Stimulated activated naive CD8-positive, alpha-beta T cell treated with anti-CD3 and anti-CD28 coated beads, Interleukin-15, amount 100 ng/mL, for 72 hours (primary cell): ENCODE data around the gene DNAL1.
"Not testable (repeated sequence)": the region's sequence is repeated elsewhere in the genome, so short reads cannot be mapped to it uniquely, and the experiment has no call there.

ENCODE experiments used
- ATAC-seq: fragments of 150-1000 bp; cut with Tn5 transposase; 2 replicates; pipeline ENCODE4 v1.10.0; 2021; ENCODE audit warnings: mild to moderate bottlenecking, moderate library complexity
- DNase-seq, 2 donors: peaks; one replicate each; pipeline ENCODE4 v3.0.0; 2021 to 2022
- H3K27ac Mint-ChIP-seq, 2 donors: one replicate each; pipeline ENCODE4 v1.8.0; 2022; ENCODE audit warnings: mild to moderate bottlenecking in 2 of 2, mixed read lengths in 2 of 2, moderate library complexity in 2 of 2
- H3K27me3 Mint-ChIP-seq: one replicate; pipeline ENCODE4 v1.8.0; 2022; ENCODE audit warnings: mixed read lengths
- H3K4me1 Mint-ChIP-seq: one replicate; pipeline ENCODE4 v1.8.0; 2022; ENCODE audit warnings: mild to moderate bottlenecking, mixed read lengths
- H3K4me3 Mint-ChIP-seq, 2 donors: one replicate each; pipeline ENCODE4 v1.8.0; 2022; ENCODE audit warnings: mild to moderate bottlenecking in 2 of 2, mixed read lengths in 2 of 2, moderate library complexity in 1 of 2
- H3K9me3 Mint-ChIP-seq, 2 donors: one replicate each; pipeline ENCODE4 v1.8.0; 2022; ENCODE audit warnings: mixed read lengths in 2 of 2

DNAL1 gene

GRCh38 chr14:73666583-73666982 is 21.8 kb downstream of the DNAL1 start:
- Mint-ChIP-seq H3K27me3 (no peaks in the 10 kb centered on the region), H3K4me3 (no peak overlapping the region), H3K9me3 (no peaks in the 10 kb centered on the region), H3K27ac (no peak overlapping the region), H3K4me1 (no peaks in the 10 kb centered on the region)
- no peak for ATAC-seq
- no peak for DNase-seq

GRCh38 chr14:73667854-73668253 is 23.1 kb downstream of the DNAL1 start:
- Mint-ChIP-seq H3K27ac (no peak overlapping the region), H3K27me3 (no peaks in the 10 kb centered on the region), H3K4me1 (no peaks in the 10 kb centered on the region), H3K9me3 (no peaks in the 10 kb centered on the region), H3K4me3 (no peak overlapping the region)
- ATAC-seq, result no peak
- DNase-seq, result no peak

GRCh38 chr14:73674986-73675385 is 30.2 kb downstream of the DNAL1 start:
- Mint-ChIP-seq H3K27me3 (no peaks in the 10 kb centered on the region), H3K4me3 (no peak overlapping the region), H3K4me1 (no peaks in the 10 kb centered on the region), H3K9me3 (no peaks in the 10 kb centered on the region), H3K27ac (no peak overlapping the region)
- ATAC-seq (no peak), DNase-seq (no peak)

DNA sequence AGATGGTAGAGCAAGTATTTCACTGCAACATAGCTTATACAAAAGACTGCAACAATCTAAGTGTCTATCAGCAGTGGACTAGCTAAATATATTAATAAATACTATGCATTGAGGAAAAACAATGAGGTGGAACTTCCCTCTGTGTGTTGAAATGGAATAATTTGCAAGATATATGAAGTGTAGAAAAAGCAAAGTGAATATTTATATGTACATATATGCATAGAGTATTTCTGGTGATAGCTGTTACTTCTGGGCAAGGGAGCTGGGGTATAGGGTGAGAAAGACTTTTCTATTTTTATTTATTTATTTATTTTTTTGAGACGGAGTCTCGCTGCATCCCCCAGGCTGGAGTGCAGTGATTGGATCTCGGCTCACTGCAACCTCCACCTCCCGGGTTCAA is 33.9 kb downstream of the DNAL1 start:
- no peak for DNase-seq
- no peaks in the 10 kb centered on the region for H3K27me3 Mint-ChIP-seq
- no peak overlapping the region for H3K4me3 Mint-ChIP-seq
- H3K9me3 Mint-ChIP-seq, result no peaks in the 10 kb centered on the region
- H3K4me1 Mint-ChIP-seq, result no peaks in the 10 kb centered on the region
- H3K27ac Mint-ChIP-seq, result no peak overlapping the region
- ATAC-seq, result no peak

- DNase-seq (no peak), ATAC-seq (no peak)
- no peaks in the 10 kb centered on the region for H3K4me1 Mint-ChIP-seq
- H3K27ac Mint-ChIP-seq, result no peak overlapping the region
- H3K9me3 Mint-ChIP-seq, result no peaks in the 10 kb centered on the region
- no peak overlapping the region for H3K4me3 Mint-ChIP-seq
- H3K27me3 Mint-ChIP-seq, result no peaks in the 10 kb centered on the region
Measured at GRCh38 chr14:73680821-73681220, 36.0 kb downstream of the DNAL1 start.

- H3K27me3 Mint-ChIP-seq, result no peaks in the 10 kb centered on the region
- H3K27ac Mint-ChIP-seq, result no peak overlapping the region
Measured at GRCh38 chr14:73684627-73685026, 39.8 kb downstream of the DNAL1 start.

DNA sequence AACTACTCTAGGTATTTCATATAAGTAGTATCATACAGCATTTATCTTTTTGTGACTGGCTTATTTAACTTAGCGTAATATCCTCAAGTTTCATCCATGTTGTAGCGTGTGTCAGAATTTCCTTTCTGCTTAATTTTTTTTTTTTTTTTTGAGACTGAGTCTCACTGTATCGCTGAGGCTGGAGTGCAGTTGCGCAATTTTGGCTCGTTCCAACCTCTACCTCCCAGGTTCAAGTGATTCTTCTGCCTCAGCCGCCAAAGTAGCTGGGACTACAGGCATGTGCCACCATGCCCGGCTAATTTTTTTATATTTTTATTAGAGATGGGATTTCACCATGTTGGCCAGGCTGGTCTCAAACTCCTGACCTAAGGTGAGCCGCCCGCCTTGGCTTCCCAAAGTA is 40.5 kb downstream of the DNAL1 start:
- Mint-ChIP-seq H3K27me3 (no peaks in the 10 kb centered on the region), H3K9me3 (no peaks in the 10 kb centered on the region)
- no peak for DNase-seq

More at GRCh38 chr14:73684627-73685026, 39.8 kb downstream of the DNAL1 start:
- ATAC-seq (no peak), DNase-seq (no peak)
- Mint-ChIP-seq H3K4me3 (no peak overlapping the region), H3K4me1 (no peaks in the 10 kb centered on the region), H3K9me3 (no peaks in the 10 kb centered on the region)

GRCh38 chr14:73686901-73687300 is 42.1 kb downstream of the DNAL1 start:
- no peaks in the 10 kb centered on the region for H3K9me3 Mint-ChIP-seq
- ATAC-seq (no peak), DNase-seq (no peak)
- H3K4me3 Mint-ChIP-seq, result no peak overlapping the region
- no peaks in the 10 kb centered on the region for H3K27me3 Mint-ChIP-seq
- H3K27ac Mint-ChIP-seq, result peak overlapping the region in 1 of 2 donors; percentile 17
- no peaks in the 10 kb centered on the region for H3K4me1 Mint-ChIP-seq

More for the DNA sequence above, 40.5 kb downstream of the DNAL1 start:
- H3K4me1 Mint-ChIP-seq, result no peaks in the 10 kb centered on the region
- peak overlapping the region in 1 of 2 donors; percentile 71 for H3K27ac Mint-ChIP-seq
- no peak overlapping the region for H3K4me3 Mint-ChIP-seq
- no peak for ATAC-seq

DNA sequence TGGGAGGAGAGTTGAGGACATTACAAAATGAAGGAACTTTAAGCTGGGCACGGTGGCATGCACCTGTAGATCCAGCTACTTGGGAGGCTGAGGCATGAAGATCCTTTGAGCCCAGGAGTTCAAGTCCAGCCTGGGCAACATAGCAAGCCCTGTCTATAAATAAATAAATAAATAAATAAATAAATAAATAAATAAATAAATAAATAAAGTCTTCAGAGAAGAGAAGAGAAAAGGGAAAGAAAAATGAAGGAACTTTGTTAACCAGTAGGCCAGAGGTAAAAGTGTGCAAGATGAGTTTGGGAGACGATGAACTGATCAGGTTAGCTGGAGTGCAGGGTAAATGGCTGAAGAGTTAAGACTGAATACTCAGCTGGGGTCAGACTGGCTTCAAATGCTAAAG is 49.3 kb downstream of the DNAL1 start:
- peaks cover 30% of the 10 kb centered on the region for H3K4me1 Mint-ChIP-seq
- ATAC-seq, result no peak
- no peak for DNase-seq
- H3K4me3 Mint-ChIP-seq, result no peak overlapping the region
- no peak overlapping the region for H3K27ac Mint-ChIP-seq
- H3K27me3 Mint-ChIP-seq, result no peaks in the 10 kb centered on the region
- H3K9me3 Mint-ChIP-seq, result no peaks in the 10 kb centered on the region

- no peak overlapping the region for H3K27ac Mint-ChIP-seq
- H3K4me1 Mint-ChIP-seq, result peaks cover 38% of the 10 kb centered on the region
- DNase-seq (no peak), ATAC-seq (no peak)
- no peaks in the 10 kb centered on the region for H3K27me3 Mint-ChIP-seq
- H3K4me3 Mint-ChIP-seq, result no peak overlapping the region
- no peaks in the 10 kb centered on the region for H3K9me3 Mint-ChIP-seq
Measured at GRCh38 chr14:73695082-73695481, 50.3 kb downstream of the DNAL1 start.

GRCh38 chr14:73695997-73696396 is 51.2 kb downstream of the DNAL1 start:
- H3K27me3 Mint-ChIP-seq, result no peaks in the 10 kb centered on the region
- no peaks in the 10 kb centered on the region for H3K9me3 Mint-ChIP-seq
- peak overlapping the region; percentile 95 to 98 for H3K27ac Mint-ChIP-seq
- peak overlapping the region; percentile 38 to 86 for H3K4me3 Mint-ChIP-seq
- ATAC-seq, result peak; percentile 67
- no peak for DNase-seq
- peaks cover 47% of the 10 kb centered on the region for H3K4me1 Mint-ChIP-seq

DNA sequence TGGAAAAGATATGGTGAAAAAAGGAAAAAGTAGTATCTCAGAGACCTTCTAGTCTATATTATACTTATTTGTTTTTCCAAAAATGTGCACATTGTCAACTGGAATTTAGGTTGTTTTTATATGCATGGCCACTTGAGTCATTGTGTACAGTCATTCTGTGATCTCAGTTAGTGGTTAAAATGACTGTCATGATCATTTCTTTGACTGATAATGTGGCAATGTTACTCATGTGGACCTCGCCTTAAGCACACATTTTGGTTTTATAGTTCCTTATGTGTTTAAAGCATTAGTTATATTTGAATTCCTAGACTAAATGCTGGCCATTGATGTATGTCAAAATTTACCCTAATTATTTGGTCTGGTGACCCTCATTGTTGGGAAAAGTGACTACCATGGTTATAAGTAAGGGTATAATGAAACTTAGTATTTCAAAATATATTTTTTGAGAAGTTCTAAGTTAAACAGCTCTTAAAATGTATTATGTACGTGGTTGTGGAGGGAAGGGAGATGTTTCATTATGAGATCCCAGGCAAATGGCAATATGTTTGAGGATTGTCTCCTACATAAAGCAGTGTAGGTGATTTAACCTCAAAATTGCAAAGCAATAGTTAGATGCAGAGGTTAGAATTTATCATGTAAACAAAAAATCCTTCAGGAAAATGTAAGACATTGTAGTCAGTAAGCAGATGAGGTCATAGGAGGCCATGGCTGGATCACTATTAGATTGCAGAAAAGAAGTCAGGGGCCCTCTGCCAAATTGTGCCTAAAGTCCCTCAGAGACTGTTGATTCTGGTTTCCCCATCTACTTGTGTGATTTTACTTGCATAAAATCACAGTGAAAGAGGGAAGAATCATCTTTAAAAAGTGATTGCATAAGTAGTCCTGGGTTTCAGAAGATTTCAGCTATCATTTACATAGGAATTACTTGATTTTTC is 51.9 kb downstream of the DNAL1 start:
- Mint-ChIP-seq H3K27me3 (no peaks in the 10 kb centered on the region), H3K27ac (peak overlapping the region; percentile 95 to 98), H3K4me3 (peak overlapping the region; percentile 54 to 86), H3K9me3 (no peaks in the 10 kb centered on the region), H3K4me1 (peaks cover 50% of the 10 kb centered on the region)
- peak; percentile 95 for ATAC-seq
- peak; percentile 22 to 26 for DNase-seq

- peaks cover 50% of the 10 kb centered on the region for H3K4me1 Mint-ChIP-seq
- H3K27ac Mint-ChIP-seq, result peak overlapping the region in 1 of 2 donors; percentile 59
- ATAC-seq (peak; percentile 29), DNase-seq (no peak)
- no peaks in the 10 kb centered on the region for H3K27me3 Mint-ChIP-seq
- no peaks in the 10 kb centered on the region for H3K9me3 Mint-ChIP-seq
- no peak overlapping the region for H3K4me3 Mint-ChIP-seq
Measured at GRCh38 chr14:73700325-73700724, 55.5 kb downstream of the DNAL1 start.

DNA sequence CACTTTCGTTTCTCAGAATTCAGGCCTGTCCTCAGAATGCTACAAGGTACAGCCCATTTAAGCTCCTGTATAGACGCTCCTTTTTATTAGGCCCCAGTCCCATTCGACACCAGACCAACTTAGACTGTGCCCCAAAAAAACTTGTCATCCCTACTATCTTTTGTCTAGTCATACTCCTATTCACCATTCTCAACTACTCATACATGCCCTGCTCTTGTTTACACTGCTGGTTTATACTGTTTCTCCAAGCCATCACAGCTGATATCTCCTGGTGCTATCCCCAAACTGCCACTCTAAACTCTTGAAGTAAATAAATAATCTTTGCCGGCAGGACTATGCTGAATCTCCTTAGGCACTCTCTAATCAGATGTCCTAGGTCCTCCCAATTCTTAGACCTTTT is 63.3 kb downstream of the DNAL1 start:
- not testable (repeated sequence) for H3K9me3 Mint-ChIP-seq, H3K27me3 Mint-ChIP-seq, ATAC-seq, DNase-seq, H3K27ac Mint-ChIP-seq, H3K4me3 Mint-ChIP-seq
- peaks cover 12% of the 10 kb centered on the region for H3K4me1 Mint-ChIP-seq

GRCh38 chr14:73709904-73710469 is 65.2 kb downstream of the DNAL1 start:
- no peaks in the 10 kb centered on the region for H3K27me3 Mint-ChIP-seq
- no peak for ATAC-seq
- DNase-seq, result no peak
- H3K27ac Mint-ChIP-seq, result no peak overlapping the region
- H3K9me3 Mint-ChIP-seq, result no peaks in the 10 kb centered on the region
- H3K4me1 Mint-ChIP-seq, result peaks cover 19% of the 10 kb centered on the region
- H3K4me3 Mint-ChIP-seq, result no peak overlapping the region

DNA sequence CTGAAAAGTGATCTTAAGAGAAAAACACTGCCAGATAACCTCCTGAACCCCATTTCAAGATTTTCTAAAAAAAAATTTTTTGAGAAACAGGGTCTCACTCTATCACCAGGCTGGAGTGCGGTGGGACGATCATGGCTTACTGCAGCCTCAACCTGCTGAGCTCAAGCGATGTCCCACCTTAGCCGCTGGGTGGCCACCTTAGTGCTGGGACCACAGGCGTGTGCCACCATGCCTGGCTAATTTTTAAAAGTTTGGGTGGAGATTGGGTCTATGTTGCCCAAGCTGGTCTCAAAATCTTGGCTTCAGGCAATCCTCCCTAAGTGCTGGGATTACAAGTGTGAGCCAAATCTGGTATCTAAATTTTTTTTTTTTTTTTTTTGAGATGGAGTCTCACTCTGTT is 66.0 kb downstream of the DNAL1 start:
- ATAC-seq, result no peak
- DNase-seq, result no peak
- no peak overlapping the region for H3K27ac Mint-ChIP-seq
- peaks cover 19% of the 10 kb centered on the region for H3K4me1 Mint-ChIP-seq
- H3K27me3 Mint-ChIP-seq, result no peaks in the 10 kb centered on the region
- H3K4me3 Mint-ChIP-seq, result no peak overlapping the region
- H3K9me3 Mint-ChIP-seq, result no peaks in the 10 kb centered on the region
